ENCODE data around the gene CARMIL1.
A peak's percentile ranks its signal among the peaks of the same experiment; 100 is the strongest.
"Not testable (repeated sequence)": the region's sequence is repeated elsewhere in the genome, so short reads cannot be mapped to it uniquely, and the experiment has no call there.

Gene CARMIL1

DNA sequence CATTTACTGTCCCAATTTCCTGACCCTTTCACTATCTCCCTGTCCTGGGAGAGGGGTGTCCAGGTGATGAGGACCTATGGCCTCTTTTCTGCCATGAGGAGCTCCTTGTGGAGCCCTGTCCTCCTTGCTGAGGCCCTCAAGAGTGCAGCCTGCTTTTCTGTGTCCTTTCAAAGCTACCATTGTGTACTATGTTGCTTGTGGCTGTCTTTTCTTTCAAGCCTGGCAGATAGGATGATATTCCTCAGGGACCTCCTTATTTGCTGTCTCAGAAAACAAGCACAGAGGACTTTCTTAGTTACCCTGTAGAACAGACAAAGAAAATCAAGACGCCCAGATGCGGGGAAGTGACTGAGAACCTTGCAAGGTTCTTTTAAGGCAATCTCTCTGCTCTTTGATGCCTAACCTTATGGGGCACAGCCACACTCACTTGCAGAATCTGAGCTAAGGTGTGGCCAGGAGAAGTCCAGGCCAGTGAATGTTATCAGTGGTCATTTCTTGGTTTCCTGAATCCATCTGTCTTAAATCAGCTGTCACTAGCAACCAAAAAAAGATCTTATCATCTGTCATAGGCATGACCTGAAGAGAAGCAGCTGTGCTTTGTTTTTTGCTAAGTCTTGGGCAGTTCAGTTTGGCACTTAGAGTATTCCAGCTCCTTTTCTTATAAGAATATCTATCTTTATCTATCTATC, 17.2 kb downstream of the CARMIL1 start:
- Histone ChIP-seq H3K4ac (ENCODE audit: low read depth, low read length) (no peak overlapping the region), H3K4me2 (ENCODE audit: low read length) (peak overlapping the region; percentile 17), H3K23ac (ENCODE audit: low read length) (no peak overlapping the region), H3K14ac (ENCODE audit: low read length) (no peak overlapping the region), H3K18ac (ENCODE audit: low read length) (peak overlapping the region; percentile 39), H2AK5ac (ENCODE audit: low read length) (no peak overlapping the region), H4K91ac (ENCODE audit: low read depth, low read length) (no peak overlapping the region), H3K36me3 (ENCODE audit: control insufficient read depth in 1 of 2, insufficient read depth in 2 of 2, low read length in 2 of 2) (no peaks in the 10 kb centered on the region), H3K9me3 (ENCODE audit: insufficient read depth, low read depth, low read length) (no peaks in the 10 kb centered on the region), H4K12ac (ENCODE audit: low read depth, low read length) (no peak overlapping the region), H4K8ac (ENCODE audit: low read depth, low read length) (peak overlapping the region; percentile 14), H3K4me3 (ENCODE audit: low read depth, low read length) (no peak overlapping the region), H3K79me2 (ENCODE audit: control insufficient read depth, insufficient read depth, low read length, poor library complexity) (peaks cover 4% of the 10 kb centered on the region), H2BK5ac (ENCODE audit: low read depth, low read length, poor library complexity) (peak overlapping the region; percentile 14), H3K4me1 (ENCODE audit: control insufficient read depth in 1 of 2, insufficient read depth in 2 of 2, low read length in 2 of 2) (peaks cover 9 to 12% of the 10 kb centered on the region in 2 experiments), H2BK12ac (ENCODE audit: low read length) (peak overlapping the region; percentile 10), H2BK120ac (ENCODE audit: insufficient read depth, low read length, poor library complexity) (peak overlapping the region; percentile 8), H3K79me1 (ENCODE audit: low read length) (peaks cover 5% of the 10 kb centered on the region), H2AFZ (ENCODE audit: insufficient read depth, low read length, poor library complexity) (no peak overlapping the region), H3K9ac (ENCODE audit: low read length) (no peak overlapping the region), H3K27me3 (ENCODE audit: insufficient read depth, low read length) (no peaks in the 10 kb centered on the region), H3K27ac (ENCODE audit: low read depth, low read length) (peak overlapping the region; percentile 62)
- no peak for DNase-seq
- no CpG with 5 or more reads among the region's 2 CpGs for WGBS (ENCODE audit: extremely low coverage, insufficient coverage, insufficient read length)

DNA sequence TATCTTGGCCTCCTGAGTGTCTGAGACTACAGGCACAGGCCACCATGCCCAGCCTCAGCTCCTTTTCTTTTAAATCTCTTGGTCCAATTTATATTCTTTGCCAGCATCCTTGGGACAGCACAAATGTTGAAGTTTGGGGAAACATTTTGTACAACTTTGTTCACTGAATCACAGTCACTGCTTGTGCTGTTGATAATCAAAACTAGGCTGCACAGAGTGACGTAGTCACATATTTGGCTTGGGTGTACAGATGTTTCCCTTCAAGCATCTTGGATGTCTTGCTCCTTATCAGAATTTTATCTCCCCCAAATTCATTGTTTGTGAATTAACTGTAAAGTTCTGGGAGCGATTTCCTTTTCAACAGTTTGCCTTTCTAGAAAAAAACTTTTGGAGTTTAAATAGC, 17.9 kb downstream of the CARMIL1 start:
- WGBS (ENCODE audit: extremely low coverage, insufficient coverage, insufficient read length) = no CpG with 5 or more reads among the region's 2 CpGs
- Histone ChIP-seq H2AK5ac (ENCODE audit: low read length) (no peak overlapping the region), H2BK12ac (ENCODE audit: low read length) (no peak overlapping the region), H4K8ac (ENCODE audit: low read depth, low read length) (peak overlapping the region; percentile 49), H3K4me3 (ENCODE audit: low read depth, low read length) (no peak overlapping the region), H3K4me1 (ENCODE audit: control insufficient read depth in 1 of 2, insufficient read depth in 2 of 2, low read length in 2 of 2) (peaks cover 9 to 12% of the 10 kb centered on the region in 2 experiments), H3K79me2 (ENCODE audit: control insufficient read depth, insufficient read depth, low read length, poor library complexity) (peaks cover 4% of the 10 kb centered on the region), H2BK120ac (ENCODE audit: insufficient read depth, low read length, poor library complexity) (no peak overlapping the region), H4K91ac (ENCODE audit: low read depth, low read length) (peak overlapping the region; percentile 21), H3K14ac (ENCODE audit: low read length) (no peak overlapping the region), H3K4me2 (ENCODE audit: low read length) (no peak overlapping the region), H3K9me3 (ENCODE audit: insufficient read depth, low read depth, low read length) (no peaks in the 10 kb centered on the region), H2BK5ac (ENCODE audit: low read depth, low read length, poor library complexity) (peak overlapping the region; percentile 24), H3K9ac (ENCODE audit: low read length) (no peak overlapping the region), H3K4ac (ENCODE audit: low read depth, low read length) (no peak overlapping the region), H3K23ac (ENCODE audit: low read length) (no peak overlapping the region), H3K27me3 (ENCODE audit: insufficient read depth, low read length) (no peaks in the 10 kb centered on the region), H3K36me3 (ENCODE audit: control insufficient read depth in 1 of 2, insufficient read depth in 2 of 2, low read length in 2 of 2) (no peaks in the 10 kb centered on the region), H2AFZ (ENCODE audit: insufficient read depth, low read length, poor library complexity) (no peak overlapping the region), H3K27ac (ENCODE audit: low read depth, low read length) (no peak overlapping the region), H3K79me1 (ENCODE audit: low read length) (peaks cover 5% of the 10 kb centered on the region), H4K12ac (ENCODE audit: low read depth, low read length) (no peak overlapping the region), H3K18ac (ENCODE audit: low read length) (no peak overlapping the region)
- peak in 1 of 2 donors; percentile 35 for DNase-seq

DNA sequence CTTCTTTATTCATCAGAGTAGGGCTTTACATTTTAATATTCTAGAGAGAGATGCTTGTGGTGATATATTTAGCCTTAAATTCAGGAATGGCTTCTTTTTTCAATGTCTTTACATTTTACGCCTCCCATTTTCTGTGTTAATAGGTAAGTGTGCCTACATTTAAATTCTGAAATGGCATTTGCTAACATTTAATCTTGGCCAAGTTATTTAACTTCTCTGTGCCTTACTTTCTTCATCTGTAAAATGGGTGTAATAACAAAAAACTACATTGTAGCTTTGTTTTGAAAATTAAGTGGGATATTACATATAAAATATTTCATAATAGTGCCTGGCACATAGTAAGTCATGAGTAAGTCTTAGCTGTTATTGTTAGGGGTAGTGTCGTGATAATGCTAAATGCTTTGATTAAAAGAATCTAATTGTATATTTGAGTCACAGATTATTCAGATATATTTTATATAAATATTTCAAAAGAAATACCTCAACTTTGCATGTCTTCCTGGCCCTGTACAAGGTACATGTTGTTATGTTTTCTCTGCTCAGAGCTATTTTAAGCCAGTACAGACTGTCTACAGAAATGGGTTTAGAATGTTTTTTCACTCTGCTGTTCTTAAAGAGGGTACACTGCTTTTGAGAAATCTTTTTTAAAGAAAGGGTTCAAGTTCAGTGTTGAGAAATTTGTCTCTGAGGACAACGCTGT, 18.8 kb downstream of the CARMIL1 start:
- H3K4me1 ChIP-seq (ENCODE audit: control insufficient read depth in 1 of 2, insufficient read depth in 2 of 2, low read length in 2 of 2) = peaks cover 9 to 14% of the 10 kb centered on the region in 2 experiments
- H2AK5ac ChIP-seq (ENCODE audit: low read length) = no peak overlapping the region

DNA sequence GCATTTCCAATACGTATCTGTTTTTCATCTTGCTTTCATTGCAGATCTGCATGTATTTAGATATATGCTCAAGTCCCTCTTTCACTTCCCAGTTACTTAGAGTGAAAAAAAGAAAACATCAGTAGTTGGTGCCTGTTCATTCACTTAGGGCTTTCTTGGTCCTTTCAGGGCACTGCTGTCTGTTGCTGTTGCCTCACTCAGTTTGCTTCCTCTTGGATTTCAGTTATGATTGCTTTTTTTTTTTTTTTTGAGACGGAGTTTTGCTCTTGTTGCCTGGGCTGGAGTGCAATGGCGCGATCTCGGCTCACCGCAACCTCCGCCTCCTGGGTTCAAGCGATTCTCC, 19.3 kb downstream of the CARMIL1 start:
- not testable (repeated sequence) for H2BK5ac ChIP-seq (ENCODE audit: low read depth, low read length, poor library complexity); H3K79me2 ChIP-seq (ENCODE audit: control insufficient read depth, insufficient read depth, low read length, poor library complexity); H3K27me3 ChIP-seq (ENCODE audit: insufficient read depth, low read length); H4K91ac ChIP-seq (ENCODE audit: low read depth, low read length); H3K27ac ChIP-seq (ENCODE audit: low read depth, low read length); H3K4ac ChIP-seq (ENCODE audit: low read depth, low read length); H2BK120ac ChIP-seq (ENCODE audit: insufficient read depth, low read length, poor library complexity); H3K4me2 ChIP-seq (ENCODE audit: low read length); H4K8ac ChIP-seq (ENCODE audit: low read depth, low read length); H2AK5ac ChIP-seq (ENCODE audit: low read length); H4K12ac ChIP-seq (ENCODE audit: low read depth, low read length); H3K18ac ChIP-seq (ENCODE audit: low read length); H3K36me3 ChIP-seq (ENCODE audit: control insufficient read depth in 1 of 2, insufficient read depth in 2 of 2, low read length in 2 of 2); H2BK12ac ChIP-seq (ENCODE audit: low read length); H2AFZ ChIP-seq (ENCODE audit: insufficient read depth, low read length, poor library complexity); H3K79me1 ChIP-seq (ENCODE audit: low read length); H3K14ac ChIP-seq (ENCODE audit: low read length); H3K4me3 ChIP-seq (ENCODE audit: low read depth, low read length); H3K9ac ChIP-seq (ENCODE audit: low read length); H3K9me3 ChIP-seq (ENCODE audit: insufficient read depth, low read depth, low read length); DNase-seq; H3K23ac ChIP-seq (ENCODE audit: low read length)
- no CpG with 5 or more reads among the region's 8 CpGs for WGBS (ENCODE audit: extremely low coverage, insufficient coverage, insufficient read length)
- H3K4me1 ChIP-seq (ENCODE audit: control insufficient read depth in 1 of 2, insufficient read depth in 2 of 2, low read length in 2 of 2) = peaks cover 9 to 14% of the 10 kb centered on the region in 2 experiments

More for the DNA sequence above, 18.8 kb downstream of the CARMIL1 start:
- H2AFZ ChIP-seq (ENCODE audit: insufficient read depth, low read length, poor library complexity) = no peak overlapping the region
- no peak overlapping the region for H3K9ac ChIP-seq (ENCODE audit: low read length)
- no peak overlapping the region for H3K23ac ChIP-seq (ENCODE audit: low read length)
- no peak overlapping the region for H2BK5ac ChIP-seq (ENCODE audit: low read depth, low read length, poor library complexity)
- peaks cover 4% of the 10 kb centered on the region for H3K79me2 ChIP-seq (ENCODE audit: control insufficient read depth, insufficient read depth, low read length, poor library complexity)
- WGBS (ENCODE audit: extremely low coverage, insufficient coverage, insufficient read length) = no CpG with 5 or more reads among the region's 3 CpGs
- H3K27ac ChIP-seq (ENCODE audit: low read depth, low read length) = no peak overlapping the region
- H3K14ac ChIP-seq (ENCODE audit: low read length) = no peak overlapping the region
- H3K4me2 ChIP-seq (ENCODE audit: low read length) = no peak overlapping the region
- H4K8ac ChIP-seq (ENCODE audit: low read depth, low read length) = no peak overlapping the region
- no peak overlapping the region for H3K18ac ChIP-seq (ENCODE audit: low read length)
- H2BK12ac ChIP-seq (ENCODE audit: low read length) = no peak overlapping the region
- H2BK120ac ChIP-seq (ENCODE audit: insufficient read depth, low read length, poor library complexity) = no peak overlapping the region
- peaks cover 5% of the 10 kb centered on the region for H3K79me1 ChIP-seq (ENCODE audit: low read length)
- H3K27me3 ChIP-seq (ENCODE audit: insufficient read depth, low read length) = no peaks in the 10 kb centered on the region
- no peaks in the 10 kb centered on the region for H3K9me3 ChIP-seq (ENCODE audit: insufficient read depth, low read depth, low read length)
- no peak overlapping the region for H4K12ac ChIP-seq (ENCODE audit: low read depth, low read length)
- H4K91ac ChIP-seq (ENCODE audit: low read depth, low read length) = no peak overlapping the region
- H3K4ac ChIP-seq (ENCODE audit: low read depth, low read length) = no peak overlapping the region
- no peaks in the 10 kb centered on the region for H3K36me3 ChIP-seq (ENCODE audit: control insufficient read depth in 1 of 2, insufficient read depth in 2 of 2, low read length in 2 of 2)
- no peak for DNase-seq
- H3K4me3 ChIP-seq (ENCODE audit: low read depth, low read length) = no peak overlapping the region
